Fibroblast of skin of left quadriceps (primary cell): ENCODE results near the gene ZNF157.
"Not testable (repeated sequence)": the region's sequence is repeated elsewhere in the genome, so short reads cannot be mapped to it uniquely, and the experiment has no call there.

Experiments
- DNase-seq, 2 experiments: peaks; one replicate each; pipeline ENCODE4 v3.0.0-alpha.2; 2013; ENCODE audit warnings: low read depth in 2 of 2

ZNF157 gene

DNA sequence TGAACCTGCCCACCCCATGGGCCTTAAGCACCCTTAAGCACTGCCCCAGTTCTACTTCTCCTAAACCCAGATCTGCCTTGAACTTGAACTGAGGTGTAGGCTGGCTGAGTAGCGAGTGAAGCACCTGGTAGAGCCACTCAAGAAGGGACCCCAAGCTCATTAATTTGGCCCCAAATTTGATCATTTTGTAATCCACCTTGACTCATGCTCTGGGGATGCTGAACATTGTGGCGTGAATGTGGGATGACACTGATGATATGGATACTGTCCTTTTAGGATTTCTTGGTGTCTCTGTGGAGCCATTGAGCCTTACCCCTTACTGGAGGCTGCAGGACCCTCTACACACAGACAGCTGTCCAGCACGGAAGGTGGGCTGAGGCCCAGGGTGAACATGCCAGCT lies at the start of gene ZNF157:
Gene ZNF157, plus strand, starts transcription at position 301 of the 400 bp plus-strand sequence. Its CDS starts 91 bp downstream, at position 392.
- no peak for DNase-seq

DNA sequence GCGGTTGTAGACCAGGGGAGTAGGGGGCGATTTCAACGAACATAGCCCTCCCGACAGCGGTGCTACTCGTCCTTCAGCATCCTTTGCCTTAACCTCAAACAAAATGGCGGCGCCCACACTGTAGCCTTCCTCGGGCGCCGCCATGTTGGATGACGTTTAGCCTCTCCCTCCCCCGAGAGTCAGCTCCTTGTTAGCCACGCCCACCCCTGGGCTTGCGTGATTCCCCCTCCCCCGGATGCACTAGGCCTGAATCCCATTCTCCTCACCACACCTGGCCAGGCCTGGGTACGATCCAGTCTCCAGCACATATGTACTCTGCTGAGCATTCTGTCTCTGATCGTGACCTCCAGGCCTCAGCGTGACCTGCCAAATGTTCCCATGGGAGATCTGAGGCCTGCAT lies 49.0 kb upstream of the ZNF157 start:
- peak; percentile 17 to 20 for DNase-seq

- DNase-seq, result no peak
Measured at GRCh38 chrX:47321823-47322371, 48.5 kb upstream of the ZNF157 start.

DNA sequence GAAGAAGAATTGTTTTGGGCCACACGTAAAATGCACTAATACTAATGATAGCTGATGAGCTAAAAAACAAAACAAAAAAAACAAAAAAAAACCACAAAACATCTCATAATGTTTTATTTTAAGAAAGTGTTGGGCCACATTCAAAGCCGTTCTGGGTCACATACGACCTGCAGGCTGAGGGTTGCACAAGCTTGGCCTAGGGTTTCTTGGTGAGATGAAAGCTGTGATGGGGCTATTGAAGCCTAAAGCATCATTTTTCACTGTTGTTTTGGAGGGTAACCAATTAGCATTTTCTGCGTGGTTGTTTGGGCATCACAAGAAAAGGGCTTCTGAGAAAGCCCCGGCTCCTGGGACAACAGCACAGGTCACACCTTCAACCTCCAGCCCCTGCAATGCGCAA lies 42.5 kb upstream of the ZNF157 start:
- DNase-seq, result no peak

GRCh38 chrX:47332729-47333128 lies 37.6 kb upstream of the ZNF157 start:
- not testable (repeated sequence) for DNase-seq

DNA sequence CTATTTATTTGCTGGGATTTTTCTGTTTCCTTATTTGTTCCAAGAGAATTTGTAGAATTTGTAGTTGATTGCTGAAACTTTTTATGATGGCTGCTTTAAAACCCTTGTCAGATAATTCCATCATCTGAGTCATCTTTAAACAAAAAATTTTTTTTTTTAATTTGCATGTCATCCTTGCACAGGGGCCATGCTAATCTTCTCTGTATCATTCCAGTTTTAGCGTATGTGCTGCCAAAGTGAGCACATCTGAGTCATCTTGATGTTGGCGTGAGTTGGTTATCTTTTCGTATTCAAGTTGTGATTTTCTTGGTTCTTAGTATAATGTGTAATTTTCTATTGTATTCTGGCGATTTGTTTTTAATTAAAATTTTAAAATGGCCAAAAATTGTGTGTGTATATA lies 18.7 kb upstream of the ZNF157 start:
- DNase-seq, result no peak

GRCh38 chrX:47358387-47359065 lies 11.9 kb upstream of the ZNF157 start:
- no peak for DNase-seq

DNA sequence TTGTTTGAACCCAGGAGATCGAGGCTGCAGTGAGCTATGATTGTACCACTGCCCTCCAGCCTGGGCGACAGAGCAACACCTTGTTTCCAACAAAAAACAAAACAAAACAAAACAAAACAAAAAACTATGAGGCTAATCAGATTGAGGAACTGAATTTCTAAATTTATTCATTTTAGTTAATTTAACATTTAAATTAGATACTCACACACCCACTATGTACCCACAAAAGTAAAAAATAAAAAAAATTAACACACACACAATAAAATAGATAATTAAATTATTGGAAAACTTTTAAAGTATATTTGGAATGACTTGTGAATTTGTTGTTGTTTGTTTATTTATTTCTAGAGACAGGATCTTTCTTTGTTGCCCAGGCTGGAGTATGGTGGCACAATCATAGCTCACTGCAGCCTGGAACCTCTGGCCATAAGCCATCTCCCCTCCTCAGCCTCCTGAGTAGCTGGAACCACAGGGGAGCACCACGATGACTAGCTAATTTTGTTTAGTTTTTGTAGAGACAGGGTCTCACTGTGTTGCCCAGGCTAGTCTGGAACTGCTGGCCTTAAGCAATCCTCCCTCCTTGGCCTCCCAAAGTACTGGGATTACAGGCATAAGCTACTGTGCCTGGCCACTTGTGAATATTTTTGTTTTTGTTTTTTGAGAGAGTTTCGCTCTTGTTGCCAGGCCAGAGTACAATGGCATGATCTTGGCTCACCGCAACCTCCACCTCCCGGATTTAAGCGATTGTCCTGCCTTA lies 9.8 kb upstream of the ZNF157 start:
- no peak for DNase-seq

GRCh38 chrX:47361538-47362511 lies 8.6 kb upstream of the ZNF157 start:
- peak; percentile 70 to 72 for DNase-seq

- DNase-seq, result peak in 1 of 2 experiments; percentile 34
Measured at GRCh38 chrX:47366041-47366722, 4.2 kb upstream of the ZNF157 start.

- DNase-seq, result no peak
Measured at GRCh38 chrX:47373198-47373597, 2.8 kb downstream of the ZNF157 start.

- DNase-seq, result no peak
Measured at GRCh38 chrX:47380268-47380667, 9.9 kb downstream of the ZNF157 start.

DNA sequence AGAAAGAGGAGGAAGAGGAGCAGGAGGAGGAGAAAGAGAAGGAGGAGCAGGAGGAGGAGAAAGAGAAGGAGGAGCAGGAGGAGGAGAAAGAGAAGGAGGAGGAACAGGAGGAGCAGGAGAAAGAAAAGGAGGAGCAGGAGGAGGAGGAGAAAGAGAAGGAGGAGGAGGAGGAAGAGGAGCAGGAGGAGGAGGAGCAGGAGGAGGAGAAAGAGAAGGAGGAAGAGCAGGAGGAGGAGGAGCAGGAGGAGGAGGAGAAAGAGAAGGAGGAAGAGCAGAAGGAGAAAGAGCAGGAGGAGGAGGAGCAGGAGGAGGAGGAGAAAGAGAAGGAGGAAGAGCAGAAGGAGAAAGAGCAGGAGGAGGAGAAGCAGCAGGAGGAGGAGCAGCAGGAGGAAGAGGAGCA lies 10.5 kb downstream of the ZNF157 start:
- DNase-seq, result not testable (repeated sequence)

GRCh38 chrX:47384502-47384901 lies 14.1 kb downstream of the ZNF157 start:
- no peak for DNase-seq

DNA sequence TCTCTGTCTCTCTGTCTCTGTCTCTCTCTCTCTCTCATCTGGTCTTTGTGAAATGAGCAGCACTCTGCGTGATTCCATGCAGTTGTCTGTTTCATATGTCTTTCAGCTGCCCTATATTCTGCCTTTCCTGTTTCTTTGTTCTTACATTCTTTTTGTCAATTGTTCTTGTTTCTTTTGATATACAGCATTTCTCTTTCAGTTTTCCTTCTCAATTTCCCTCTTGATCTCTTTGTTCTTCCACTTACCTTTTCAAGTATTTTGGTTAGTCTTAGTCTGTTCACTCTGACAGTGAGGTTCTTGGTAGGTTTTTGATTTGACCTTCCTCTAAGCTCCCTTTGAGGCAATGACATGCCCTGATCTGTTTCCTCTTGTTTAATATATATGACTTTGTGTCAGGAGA lies 20.4 kb downstream of the ZNF157 start:
- no peak for DNase-seq

DNA sequence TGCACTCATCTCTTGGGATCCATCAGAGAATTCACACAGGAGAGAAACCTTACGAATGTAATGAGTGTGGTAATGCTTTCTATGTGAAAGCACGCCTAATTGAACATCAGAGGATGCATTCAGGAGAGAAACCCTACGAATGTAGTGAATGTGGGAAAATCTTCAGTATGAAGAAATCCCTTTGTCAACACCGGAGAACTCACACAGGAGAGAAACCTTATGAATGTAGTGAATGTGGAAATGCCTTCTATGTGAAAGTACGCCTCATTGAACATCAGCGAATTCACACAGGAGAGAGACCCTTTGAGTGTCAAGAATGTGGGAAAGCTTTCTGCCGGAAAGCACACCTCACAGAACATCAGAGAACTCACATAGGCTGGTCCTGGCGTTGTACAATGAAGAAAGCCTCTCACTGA lies 42.8 kb downstream of the ZNF157 start:
- no peak for DNase-seq

- DNase-seq, result no peak
Measured at GRCh38 chrX:47420265-47420664, 49.9 kb downstream of the ZNF157 start.

- DNase-seq, result no peak
Measured at GRCh38 chrX:47420962-47421361, 50.6 kb downstream of the ZNF157 start.

DNA sequence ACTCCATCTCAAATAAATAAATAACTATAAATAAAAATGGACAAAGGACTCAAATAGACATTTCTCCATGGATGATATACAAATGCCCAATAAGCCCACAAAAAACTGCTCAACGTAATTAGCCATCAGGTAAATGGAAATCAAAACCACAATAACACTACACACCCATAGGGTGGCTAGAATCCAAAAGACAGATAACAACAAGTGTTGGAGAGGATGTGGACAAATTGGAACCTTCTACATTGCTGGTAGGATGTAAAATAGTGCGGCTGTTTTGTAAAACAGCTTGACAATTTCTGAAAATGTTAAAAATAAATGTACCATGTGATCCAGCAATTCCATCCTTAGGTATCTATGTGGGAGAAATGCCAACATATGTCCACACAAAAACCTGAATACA lies 52.1 kb downstream of the ZNF157 start:
- no peak for DNase-seq

DNA sequence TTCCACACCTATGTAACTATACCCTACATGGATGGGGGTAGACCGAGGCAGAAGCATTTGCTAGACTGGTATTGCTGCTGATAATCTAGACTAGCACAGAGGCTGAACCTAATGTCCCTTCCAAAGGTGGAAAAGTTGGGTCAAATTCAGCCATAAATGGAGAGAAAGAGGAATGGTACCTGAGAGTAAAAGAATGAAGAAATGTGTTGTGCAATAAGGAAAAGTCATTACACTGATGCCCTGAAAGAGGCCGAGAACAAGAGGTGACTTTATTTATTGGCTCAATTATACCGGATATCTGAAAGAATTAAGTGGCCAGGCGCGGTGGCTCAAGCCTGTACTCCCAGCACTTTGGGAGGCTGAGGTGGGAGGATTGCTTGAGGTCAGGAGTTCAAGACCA lies 60.5 kb downstream of the ZNF157 start:
- DNase-seq, result no peak

- DNase-seq, result no peak
Measured at GRCh38 chrX:47446431-47446830, 76.1 kb downstream of the ZNF157 start.
